ENCODE results near the gene ADGRF1. TPM values are rescaled to one million over a fixed set of nuclear protein-coding genes. Genes with fewer than 3 reads are reported as not detected.

Gene ADGRF1
- total RNA-seq, 1 donor from 2014 or later: not detected

DNA sequence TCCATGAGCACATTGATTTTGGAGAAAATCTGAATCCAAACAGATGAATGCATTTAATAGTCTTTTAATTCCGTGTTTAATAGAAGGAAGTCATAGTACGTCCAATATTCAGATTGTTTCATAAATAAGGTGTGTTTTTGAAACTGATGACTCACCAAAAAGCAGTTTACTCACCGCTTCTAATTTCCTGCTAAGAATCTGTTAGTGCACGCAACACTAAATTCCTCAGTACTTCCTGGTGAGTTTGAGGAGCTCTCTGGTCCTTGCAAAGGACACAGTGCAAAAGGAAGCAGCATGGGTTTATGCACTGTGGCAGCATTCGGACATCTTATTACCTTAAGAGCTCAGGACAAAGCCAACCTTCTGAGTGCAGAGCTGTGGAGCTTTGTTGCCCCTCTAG, 2.3 kb upstream of the ADGRF1 start:
- H3K9me3 Mint-ChIP-seq (ENCODE audit: unreplicated experiment): no peaks in the 10 kb centered on the region
- no peak for TF ChIP-seq CTCF (IDR thresholded peaks at IDR 0.05; ENCODE audit: unreplicated experiment)
- DNase-seq (ENCODE audit: low spot score): no peak
- H3K27me3 Mint-ChIP-seq (ENCODE audit: unreplicated experiment): peaks cover 2% of the 10 kb centered on the region
- no peak overlapping the region for H3K4me3 Mint-ChIP-seq (ENCODE audit: unreplicated experiment)
- H3K27ac Mint-ChIP-seq (ENCODE audit: unreplicated experiment): no peak overlapping the region
- peaks cover 35% of the 10 kb centered on the region for H3K4me1 Mint-ChIP-seq (ENCODE audit: unreplicated experiment)
- no peaks in the 10 kb centered on the region for H3K36me3 Mint-ChIP-seq (ENCODE audit: low read depth, unreplicated experiment)

DNA sequence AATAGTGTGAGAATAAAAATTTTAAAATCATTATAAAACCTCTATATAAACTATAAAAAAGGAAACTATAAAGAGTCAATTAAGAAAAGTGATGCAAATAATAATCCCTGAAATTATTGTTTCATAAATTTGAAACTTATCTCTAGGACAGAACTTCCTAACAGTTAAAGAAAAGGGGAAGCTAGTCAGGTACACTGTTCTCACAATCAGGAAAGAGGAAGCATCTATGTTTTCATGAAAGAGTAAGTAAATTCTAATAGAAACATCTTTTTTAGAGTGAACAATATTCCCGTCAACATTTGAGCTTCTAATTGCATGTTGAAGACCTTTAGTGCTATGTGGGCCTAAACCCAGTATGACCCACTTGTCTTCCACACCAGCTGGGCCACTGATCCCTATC, 1.2 kb upstream of the ADGRF1 start:
- Mint-ChIP-seq H3K9me3 (ENCODE audit: unreplicated experiment) (no peaks in the 10 kb centered on the region), H3K27me3 (ENCODE audit: unreplicated experiment) (no peaks in the 10 kb centered on the region), H3K36me3 (ENCODE audit: low read depth, unreplicated experiment) (no peaks in the 10 kb centered on the region), H3K4me1 (ENCODE audit: unreplicated experiment) (peaks cover 35% of the 10 kb centered on the region), H3K27ac (ENCODE audit: unreplicated experiment) (peak overlapping the region; percentile 3), H3K4me3 (ENCODE audit: unreplicated experiment) (no peak overlapping the region)
- TF ChIP-seq CTCF (IDR thresholded peaks at IDR 0.05; ENCODE audit: unreplicated experiment): no peak
- no peak for DNase-seq (ENCODE audit: low spot score)

- no peak overlapping the region for H3K4me3 Mint-ChIP-seq (ENCODE audit: unreplicated experiment)
These were observed 391 bp downstream of the ADGRF1 start for GRCh38 chr6:47041741-47042140.

GRCh38 chr6:47034926-47035325, 7.2 kb downstream of the ADGRF1 start:
- H3K9me3 Mint-ChIP-seq (ENCODE audit: unreplicated experiment): no peaks in the 10 kb centered on the region
- H3K27ac Mint-ChIP-seq (ENCODE audit: unreplicated experiment): no peak overlapping the region
- no peaks in the 10 kb centered on the region for H3K36me3 Mint-ChIP-seq (ENCODE audit: low read depth, unreplicated experiment)
- H3K27me3 Mint-ChIP-seq (ENCODE audit: unreplicated experiment): peaks cover 1% of the 10 kb centered on the region
- TF ChIP-seq CTCF (IDR thresholded peaks at IDR 0.05; ENCODE audit: unreplicated experiment): no peak
- H3K4me1 Mint-ChIP-seq (ENCODE audit: unreplicated experiment): peaks cover 15% of the 10 kb centered on the region
- no peak overlapping the region for H3K4me3 Mint-ChIP-seq (ENCODE audit: unreplicated experiment)
- DNase-seq (ENCODE audit: low spot score): no peak

More at GRCh38 chr6:47041741-47042140, 391 bp downstream of the ADGRF1 start:
- Mint-ChIP-seq H3K27me3 (ENCODE audit: unreplicated experiment) (no peaks in the 10 kb centered on the region), H3K4me1 (ENCODE audit: unreplicated experiment) (peaks cover 25% of the 10 kb centered on the region), H3K9me3 (ENCODE audit: unreplicated experiment) (no peaks in the 10 kb centered on the region), H3K27ac (ENCODE audit: unreplicated experiment) (no peak overlapping the region), H3K36me3 (ENCODE audit: low read depth, unreplicated experiment) (no peaks in the 10 kb centered on the region)
- no peak for TF ChIP-seq CTCF (IDR thresholded peaks at IDR 0.05; ENCODE audit: unreplicated experiment)
- DNase-seq (ENCODE audit: low spot score): no peak

DNA sequence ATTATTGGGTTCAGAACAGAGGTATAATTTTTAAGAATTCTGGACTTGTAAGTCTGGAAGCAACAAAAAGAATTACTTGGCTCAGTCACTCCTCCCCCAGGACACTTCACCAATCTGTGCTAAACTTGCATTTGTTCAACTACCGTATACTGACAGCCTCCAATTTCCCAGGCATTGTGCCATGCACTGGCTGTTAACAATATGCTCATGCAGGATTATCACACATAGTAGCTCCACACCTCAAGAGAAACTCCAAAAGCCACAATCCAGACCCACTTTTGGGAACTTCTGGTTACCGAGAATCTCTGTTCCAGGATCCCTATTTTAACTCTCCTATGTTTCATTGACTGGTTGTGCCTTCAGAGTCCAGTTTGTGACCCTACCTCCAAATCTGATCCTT, 7.7 kb downstream of the ADGRF1 start:
- DNase-seq (ENCODE audit: low spot score): no peak
- Mint-ChIP-seq H3K36me3 (ENCODE audit: low read depth, unreplicated experiment) (no peaks in the 10 kb centered on the region), H3K4me1 (ENCODE audit: unreplicated experiment) (peaks cover 15% of the 10 kb centered on the region), H3K9me3 (ENCODE audit: unreplicated experiment) (no peaks in the 10 kb centered on the region), H3K4me3 (ENCODE audit: unreplicated experiment) (no peak overlapping the region), H3K27me3 (ENCODE audit: unreplicated experiment) (peaks cover 1% of the 10 kb centered on the region), H3K27ac (ENCODE audit: unreplicated experiment) (no peak overlapping the region)
- no peak for TF ChIP-seq CTCF (IDR thresholded peaks at IDR 0.05; ENCODE audit: unreplicated experiment)

All from endothelial cell (in vitro differentiated cells).